Stimulated activated CD4-positive, alpha-beta T cell treated with anti-CD3 and anti-CD28 coated beads, Interleukin-2, amount 100 ng/mL, for 4 hours (primary cell): Measurements from ENCODE around the gene HECTD2.
"Not testable (repeated sequence)": the region's sequence is repeated elsewhere in the genome, so short reads cannot be mapped to it uniquely, and the experiment has no call there.

Source experiments
- DNase-seq: peaks from one replicate; pipeline ENCODE4 v3.0.0-alpha.2; 2020; ENCODE audit warnings: low read depth

The HECTD2 gene

DNA sequence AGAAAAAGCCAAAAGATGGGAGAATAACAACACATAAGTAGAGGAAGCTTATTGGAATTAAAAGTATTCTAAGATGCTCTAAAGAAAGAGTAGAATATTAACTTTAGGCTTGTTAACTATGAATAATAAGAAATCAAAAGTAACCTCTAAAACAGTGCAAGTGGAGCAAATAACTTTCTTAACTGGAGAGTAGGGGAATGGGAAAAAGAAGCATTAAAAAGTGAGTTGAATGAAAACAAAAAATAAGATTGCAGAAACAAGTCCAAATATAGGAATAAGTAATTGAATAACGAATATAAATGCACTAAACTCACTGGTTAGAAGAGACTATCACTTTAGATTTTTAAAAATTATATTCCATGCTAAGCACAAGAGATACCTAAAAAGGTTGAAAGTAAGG lies 63.9 kb downstream of the HECTD2 start:
- DNase-seq, result no peak

DNA sequence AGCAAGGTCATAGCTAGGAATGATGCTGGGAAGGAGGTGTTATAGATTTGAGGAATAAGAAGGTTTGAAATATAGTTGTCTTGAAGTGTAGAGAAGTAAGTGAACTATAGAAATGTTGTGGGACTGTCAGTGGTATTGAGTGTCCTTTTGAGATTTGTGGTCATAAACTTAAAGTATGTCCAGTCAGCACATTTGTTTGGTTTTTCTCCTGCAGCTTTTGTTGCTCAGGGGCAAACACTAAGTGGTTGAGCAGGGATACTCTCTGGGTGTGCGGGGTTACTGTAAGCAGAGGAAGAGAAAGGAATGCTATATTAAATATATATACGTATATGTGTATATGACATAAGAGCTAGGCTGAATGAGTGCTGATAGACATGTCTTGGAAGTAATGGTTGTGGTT lies 67.1 kb downstream of the HECTD2 start:
- DNase-seq, result no peak

- no peak for DNase-seq
Observed at GRCh38 chr10:91479583-91479982, 69.4 kb downstream of the HECTD2 start.

- no peak for DNase-seq
Observed at GRCh38 chr10:91487911-91488582, 77.9 kb downstream of the HECTD2 start.

DNA sequence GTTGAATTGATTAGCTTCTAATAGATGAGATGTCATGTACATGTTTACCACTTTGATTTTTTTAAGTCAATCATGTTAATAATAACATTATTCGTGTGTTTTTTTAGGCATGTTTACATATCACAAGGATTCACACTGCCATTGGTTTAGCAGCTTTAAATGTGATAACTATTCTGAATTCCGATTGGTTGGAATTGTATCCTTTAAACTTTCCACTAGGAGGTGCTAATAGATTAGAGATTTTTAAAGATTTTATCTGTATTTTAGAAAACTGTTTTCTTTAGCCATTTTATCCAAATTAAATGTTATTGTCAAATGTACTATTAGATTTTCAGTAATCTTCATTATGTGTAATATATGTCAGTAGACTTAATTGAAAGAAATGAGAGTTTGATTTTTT lies 83.2 kb downstream of the HECTD2 start:
- DNase-seq, result no peak

- DNase-seq, result no peak
Observed at GRCh38 chr10:91495402-91495801, 85.3 kb downstream of the HECTD2 start.

GRCh38 chr10:91496016-91496415 lies 85.9 kb downstream of the HECTD2 start:
- DNase-seq, result no peak

- no peak for DNase-seq
Observed at GRCh38 chr10:91511549-91512330, 101.6 kb downstream of the HECTD2 start.

- no peak for DNase-seq
Observed at GRCh38 chr10:91512458-91512857, 102.3 kb downstream of the HECTD2 start.

DNA sequence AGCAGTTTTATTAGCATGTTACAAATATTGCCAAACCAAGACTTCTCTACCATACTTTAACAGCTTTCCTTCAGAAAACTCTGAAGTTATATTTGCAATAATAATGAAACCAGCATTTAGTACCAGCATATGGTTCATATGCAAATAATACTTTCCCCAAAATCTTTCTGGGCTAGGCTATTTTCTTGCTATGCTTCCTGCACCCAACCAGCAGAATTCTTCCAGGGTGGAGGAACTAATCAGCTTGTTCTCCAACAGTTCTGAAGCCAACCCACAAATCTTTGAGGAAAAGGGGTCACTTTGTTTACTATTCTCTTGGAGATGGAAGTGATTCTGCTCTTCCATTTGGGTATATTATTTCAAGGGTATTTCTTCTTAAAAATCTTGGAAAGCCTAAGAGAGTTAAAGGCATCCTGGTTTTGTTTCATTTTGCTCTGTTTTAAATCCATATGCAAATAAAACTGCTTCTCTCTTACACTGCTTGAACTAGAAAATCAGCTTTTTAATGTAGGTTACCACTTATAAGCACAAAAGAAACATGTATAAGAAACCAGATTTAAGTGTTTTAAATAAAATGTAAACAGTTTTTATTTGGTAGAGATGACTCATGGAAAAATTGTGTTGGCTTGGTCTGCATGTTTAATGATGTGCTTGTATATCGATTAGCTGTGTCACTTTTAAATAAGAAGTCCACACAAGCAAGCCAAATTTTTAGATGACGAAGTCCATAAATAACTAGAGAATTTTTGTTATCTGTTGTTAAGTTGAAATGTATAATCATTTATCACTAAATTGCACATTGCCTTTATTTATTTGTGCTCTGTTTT lies 103.7 kb downstream of the HECTD2 start:
- no peak for DNase-seq

GRCh38 chr10:91514787-91515186 lies 104.6 kb downstream of the HECTD2 start:
- DNase-seq, result no peak

GRCh38 chr10:91517394-91517793 lies 107.2 kb downstream of the HECTD2 start:
- DNase-seq, result no peak

DNA sequence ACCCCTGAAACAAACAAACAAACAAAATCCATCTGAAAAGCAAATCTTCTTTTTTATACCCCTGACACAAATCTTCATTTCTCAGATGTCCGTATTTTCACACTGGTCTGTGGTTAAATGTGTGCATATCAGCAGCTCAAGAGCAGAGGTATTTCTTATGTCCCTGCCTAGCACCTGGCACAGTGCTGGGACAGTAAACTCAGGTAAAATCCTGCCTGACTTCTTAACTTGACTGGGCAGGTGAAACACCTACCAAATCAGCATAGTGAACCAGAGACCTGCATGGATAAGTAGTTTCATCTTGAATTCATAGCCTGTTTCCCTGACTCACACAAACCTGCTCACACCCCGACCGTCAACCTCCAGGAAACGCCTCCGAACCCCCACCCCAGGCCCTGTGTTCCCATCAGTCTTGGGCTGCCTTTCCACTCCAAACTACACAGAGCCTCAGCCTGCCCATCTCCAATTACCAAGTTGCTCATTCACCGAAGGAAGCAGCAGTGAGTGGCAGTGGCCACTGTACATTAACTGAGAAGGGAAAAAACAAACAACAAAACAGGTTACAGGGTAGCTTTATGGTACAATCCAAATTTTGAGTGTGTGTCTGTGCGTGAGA lies 109.9 kb downstream of the HECTD2 start:
- DNase-seq, result no peak

GRCh38 chr10:91520661-91521060 lies 110.5 kb downstream of the HECTD2 start:
- DNase-seq, result no peak

DNA sequence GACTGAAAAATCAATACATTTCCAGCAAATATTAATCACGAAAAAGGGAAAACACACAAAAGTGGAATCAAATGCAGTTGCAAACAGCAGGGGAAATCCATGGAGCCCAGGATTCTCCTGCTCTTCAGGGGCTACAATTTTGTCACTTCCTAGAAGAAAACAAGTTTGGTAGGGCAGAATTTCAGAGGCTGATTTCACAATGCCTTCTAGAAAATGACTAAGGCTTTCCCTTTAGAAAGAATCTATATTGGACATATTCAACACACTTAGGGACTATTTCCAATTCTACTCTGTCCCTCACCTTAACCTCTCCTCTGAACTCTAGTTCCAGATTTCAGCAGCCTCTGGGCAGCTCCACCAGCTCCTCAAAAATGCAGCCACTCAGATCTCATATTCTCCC lies 111.3 kb downstream of the HECTD2 start:
- no peak for DNase-seq

DNA sequence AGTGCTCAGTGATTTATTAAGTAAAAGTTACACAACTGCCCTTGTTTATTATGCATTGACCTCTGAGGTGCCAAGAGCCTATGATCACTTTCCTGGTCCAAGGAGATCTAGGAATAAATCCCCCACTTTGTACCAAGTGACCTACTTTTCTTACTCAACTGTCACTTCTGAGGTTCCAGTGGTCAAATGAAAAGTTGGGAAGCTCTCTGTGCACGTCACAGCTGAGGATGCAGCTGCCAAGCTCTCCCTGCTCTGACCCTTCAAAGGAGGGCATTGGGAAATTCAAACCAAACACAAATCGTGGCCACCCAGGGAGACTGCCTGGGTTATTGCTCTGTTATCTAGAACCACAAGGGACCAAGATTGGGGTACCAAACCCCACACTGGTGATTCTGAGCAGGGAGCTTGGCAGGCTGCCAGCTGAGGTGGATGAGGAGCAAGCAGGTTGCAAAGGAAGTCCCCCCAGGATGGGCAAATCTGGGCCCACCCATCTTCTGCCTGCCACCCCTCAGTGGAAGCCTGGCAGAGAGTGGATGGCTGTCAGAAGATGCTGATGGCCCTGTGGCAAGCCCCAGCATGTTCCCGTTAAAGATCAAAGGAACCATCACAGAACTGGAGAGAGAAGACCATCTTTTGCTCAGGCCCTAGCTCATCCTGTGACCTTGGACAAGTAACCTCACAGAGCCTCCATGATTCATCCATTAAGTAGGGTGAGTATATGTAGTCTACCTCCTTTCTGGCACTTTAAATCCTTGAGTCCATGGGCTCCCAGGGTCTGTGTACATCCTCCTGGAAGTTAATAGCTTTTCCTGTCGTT lies 116.0 kb downstream of the HECTD2 start:
- DNase-seq, result no peak

GRCh38 chr10:91528080-91528479 lies 117.9 kb downstream of the HECTD2 start:
- no peak for DNase-seq

DNA sequence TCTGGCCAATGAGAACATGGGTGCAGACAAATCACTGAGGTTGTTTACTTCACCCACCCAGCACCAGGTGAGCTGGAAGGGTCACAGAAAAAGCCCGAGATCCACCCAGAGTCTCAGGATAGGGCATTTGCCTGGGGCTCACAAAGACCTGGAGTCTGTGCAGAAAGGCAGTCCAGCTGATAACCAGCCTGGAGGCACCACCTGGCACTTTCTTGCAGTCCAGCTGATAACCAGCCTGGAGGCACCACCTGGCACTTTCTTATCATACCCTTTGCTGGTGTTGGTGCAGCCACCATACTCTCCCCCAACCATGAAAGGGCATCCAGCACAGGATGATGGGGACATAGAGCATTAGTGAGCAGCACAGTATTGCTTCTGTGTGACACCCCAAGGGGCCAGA lies 118.6 kb downstream of the HECTD2 start:
- DNase-seq, result no peak

- DNase-seq, result not testable (repeated sequence)
Observed at GRCh38 chr10:91534789-91535188, 124.6 kb downstream of the HECTD2 start.

GRCh38 chr10:91536111-91536510 lies 126.0 kb downstream of the HECTD2 start:
- no peak for DNase-seq

DNA sequence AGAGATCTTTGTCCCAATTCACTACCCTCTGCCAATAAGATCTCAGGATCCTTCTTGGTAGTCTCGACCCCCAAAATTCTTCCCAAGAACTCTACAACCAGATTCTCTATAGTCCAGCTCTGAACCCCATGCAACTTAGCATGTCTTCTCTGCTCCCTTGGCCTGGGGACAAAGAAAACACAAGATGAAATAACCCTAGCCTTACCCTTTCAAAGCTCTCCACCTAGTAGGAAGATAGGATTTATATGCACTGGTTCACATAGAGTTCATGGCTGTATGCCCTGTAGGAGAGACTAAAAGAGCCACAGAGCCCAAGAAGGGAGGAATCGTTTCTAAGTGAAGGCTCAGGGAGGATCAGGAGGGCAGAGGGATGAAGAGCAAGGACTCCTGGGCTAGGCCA lies 126.6 kb downstream of the HECTD2 start:
- no peak for DNase-seq
